CD14-positive monocyte (primary cell): Measurements from ENCODE around the gene HSPA5. TPM values are rescaled to one million over a fixed set of nuclear protein-coding genes. Genes with fewer than 3 reads are reported as not detected.

ENCODE experiments used
- DNase-seq, 3 donors: peaks; one replicate each; pipeline ENCODE4 v3.0.0-alpha.2; 2011 to 2022
- H2AFZ ChIP-seq: 2 replicates; pipeline ENCODE4 v1.6.0; 2012; ENCODE audit warnings: mild to moderate bottlenecking, low read depth, low read length, inconsistent platforms; ENCODE audit not compliant: insufficient read depth, poor library complexity, severe bottlenecking
- H3K27ac ChIP-seq, 2 donors: 1 replicate in 1 of 2; 2 replicates in 1 of 2; pipeline ENCODE4 v1.5.1; 2012 to 2013; ENCODE audit warnings: low read length in 2 of 2, control low read depth in 1 of 2, inconsistent platforms in 1 of 2, low read depth in 1 of 2, mild to moderate bottlenecking in 1 of 2
- H3K27me3 ChIP-seq, 2 donors: one replicate each; pipeline versions ENCODE4 v1.6.0 to v1.6.1; 2011 to 2013; ENCODE audit warnings: low read length in 2 of 2; ENCODE audit not compliant: control insufficient read depth in 2 of 2, insufficient read depth in 2 of 2
- H3K36me3 ChIP-seq, 2 donors: replicated peaks in 1 of 2; 1 replicate in 1 of 2; 2 replicates in 1 of 2; pipeline versions ENCODE4 v1.5.1 to v1.6.1; 2012 to 2013; ENCODE audit warnings: low read length in 2 of 2, control low read depth in 1 of 2, inconsistent platforms in 1 of 2, mild to moderate bottlenecking in 1 of 2; ENCODE audit not compliant: insufficient read depth in 2 of 2, control insufficient read depth in 1 of 2
- H3K4me1 ChIP-seq, 2 donors: 1 replicate in 1 of 2; 2 replicates in 1 of 2; pipeline versions ENCODE4 v1.5.1 to v1.6.1; 2012 to 2013; ENCODE audit warnings: low read length in 2 of 2, control low read depth in 1 of 2, inconsistent platforms in 1 of 2, mild to moderate bottlenecking in 1 of 2, moderate library complexity in 1 of 2; ENCODE audit not compliant: insufficient read depth in 2 of 2, control insufficient read depth in 1 of 2
- H3K4me2 ChIP-seq: replicated peaks from 2 replicates; pipeline ENCODE3; 2012; ENCODE audit warnings: low read length, moderate library complexity, mild to moderate bottlenecking; ENCODE audit not compliant: poor library complexity, severe bottlenecking; ENCODE audit errors: extremely low read depth
- H3K4me3 ChIP-seq, 3 experiments: fragments of 200-600 bp in 1 of 3; sonication (generic) in 1 of 3; replicated peaks in 1 of 3; 1 replicate in 2 of 3; 2 replicates in 1 of 3; pipeline ENCODE4 v1.5.1; 2011 to 2013; ENCODE audit warnings: low read length in 3 of 3, mild to moderate bottlenecking in 3 of 3, control low read depth in 2 of 3, low read depth in 2 of 3, inconsistent platforms in 1 of 3, moderate library complexity in 1 of 3
- H3K79me2 ChIP-seq: 2 replicates; pipeline ENCODE4 v1.6.0; 2012; ENCODE audit warnings: mild to moderate bottlenecking, control low read depth, inconsistent platforms, low read length, moderate library complexity; ENCODE audit not compliant: insufficient read depth
- H3K9ac ChIP-seq: 2 replicates; pipeline ENCODE4 v1.6.0; 2017; ENCODE audit warnings: low read length, mild to moderate bottlenecking; ENCODE audit not compliant: insufficient read depth, poor library complexity, severe bottlenecking
- H3K9me3 ChIP-seq, 2 donors: replicated peaks in 1 of 2; 1 replicate in 1 of 2; 2 replicates in 1 of 2; pipeline versions ENCODE4 v1.5.1 to v1.6.1; 2012 to 2013; ENCODE audit warnings: low read length in 2 of 2, control low read depth in 1 of 2; ENCODE audit not compliant: control insufficient read depth in 1 of 2, insufficient read depth in 1 of 2
- H4K20me1 ChIP-seq: 2 replicates; pipeline ENCODE4 v1.6.0; 2012; ENCODE audit warnings: mild to moderate bottlenecking, low read length, control low read depth, moderate library complexity; ENCODE audit not compliant: insufficient read depth
- H3K27ac Mint-ChIP-seq, 7 donors: one replicate each; pipeline ENCODE4 v1.8.0; 2020; ENCODE audit warnings: mild to moderate bottlenecking in 7 of 7, mixed read lengths in 7 of 7, moderate library complexity in 6 of 7, inconsistent platforms in 2 of 7
- H3K27me3 Mint-ChIP-seq, 3 donors: one replicate each; pipeline ENCODE4 v1.8.0; 2021 to 2022; ENCODE audit warnings: low read depth in 3 of 3, mild to moderate bottlenecking in 3 of 3, mixed read lengths in 3 of 3, moderate library complexity in 3 of 3, inconsistent platforms in 1 of 3
- H3K36me3 Mint-ChIP-seq, 2 donors: one replicate each; pipeline ENCODE4 v1.8.0; 2020; ENCODE audit warnings: mixed read lengths in 2 of 2, inconsistent platforms in 1 of 2, mild to moderate bottlenecking in 1 of 2
- H3K4me1 Mint-ChIP-seq: one replicate; pipeline ENCODE4 v1.8.0; 2020; ENCODE audit warnings: mild to moderate bottlenecking, mixed read lengths
- H3K4me3 Mint-ChIP-seq, 2 donors: one replicate each; pipeline ENCODE4 v1.8.0; 2020; ENCODE audit warnings: mild to moderate bottlenecking in 2 of 2, mixed read lengths in 2 of 2, moderate library complexity in 1 of 2
- H3K9me3 Mint-ChIP-seq, 7 donors: one replicate each; pipeline ENCODE4 v1.8.0; 2020 to 2022; ENCODE audit warnings: mixed read lengths in 7 of 7, mild to moderate bottlenecking in 6 of 7, moderate library complexity in 6 of 7, inconsistent platforms in 2 of 7
- CTCF ChIP-seq: fragments of 200-600 bp; IDR thresholded peaks from one replicate; pipeline ENCODE4 v1.8.0; 2022; ENCODE audit warnings: antibody characterized with exemption, mild to moderate bottlenecking
- WGBS: methylation state at CpG from one replicate; pipeline ENCODE4 v1.1.5; 2013; ENCODE audit warnings: missing lambda C conversion rate; ENCODE audit not compliant: insufficient coverage; 5-methylcytosine and 5-hydroxymethylcytosine counted together
- intact Hi-C, 2 donors: fragments of 100-400 bp; cut with micrococcal nuclease; formaldehyde crosslinking; loops; one replicate each; pipeline versions ENCODE4 v1.15.0 to v1.15.1; 2023
- polyA plus RNA-seq, 3 donors: library from polyadenylated mRNA; depleted of rRNA in 1 of 3; unstranded in 2 of 3; stranded (reverse) in 1 of 3; fragments of 300-500 nt in 2 of 3; fragments of >200 nt in 1 of 3; fragmentation: Illumina TruSeq in 2 of 3; gene quantifications; 1 replicate in 2 of 3; 2 replicates in 1 of 3; pipeline ENCODE4 v1.2.3, GENCODE V29; 2012 to 2021

Gene HSPA5
- polyA plus RNA-seq, 3 donors = 105 to 238 (median 156) TPM

GRCh38 chr9:125204477-125204876 lies 36.7 kb downstream of the HSPA5 start:
- TF ChIP-seq CTCF = no peak

DNA sequence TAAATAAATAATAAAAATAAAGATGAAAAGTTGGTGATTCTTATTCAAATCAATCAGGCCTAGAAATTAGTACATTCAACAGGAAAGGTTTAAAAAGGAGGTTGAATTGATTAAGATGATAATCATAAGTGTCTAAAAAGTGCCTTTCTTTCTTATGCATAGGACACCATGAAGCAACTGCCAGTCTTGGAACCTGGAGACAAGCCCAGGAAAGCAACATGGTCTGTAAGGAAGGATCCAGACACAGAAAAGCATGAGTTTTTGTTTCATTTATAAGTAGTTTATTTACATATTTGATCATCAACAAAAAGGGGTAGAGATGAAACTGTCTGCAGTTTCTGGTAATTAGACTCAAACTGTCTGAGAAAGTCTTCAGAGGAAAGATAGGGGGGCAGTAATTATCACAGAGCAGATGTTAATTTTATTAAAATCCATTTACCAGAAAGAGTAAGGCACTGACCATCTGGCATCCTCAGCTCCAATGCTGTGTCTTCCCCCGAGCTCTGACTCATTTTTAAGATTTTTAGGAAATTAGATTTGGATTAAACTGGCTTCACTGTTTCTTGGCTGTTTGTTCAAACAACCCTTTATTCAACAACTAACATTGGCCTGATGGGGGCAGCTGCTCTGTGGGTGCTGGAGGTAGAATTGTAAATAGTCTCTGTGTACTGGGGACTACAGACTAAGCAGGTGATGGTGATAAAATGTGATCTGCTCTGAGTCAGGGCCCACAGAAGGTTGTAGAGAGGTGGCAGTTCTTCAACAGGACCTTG lies 38.1 kb downstream of the HSPA5 start:
- Mint-ChIP-seq H3K4me3 (no peak overlapping the region), H3K27me3 (peaks cover 0 to 2% (median 1%) of the 10 kb centered on the region in 3 donors)

More at GRCh38 chr9:125204477-125204876, 36.7 kb downstream of the HSPA5 start:
- no peak for DNase-seq
- peaks cover 9% of the 10 kb centered on the region for H3K4me1 Mint-ChIP-seq
- intact Hi-C loops = loop anchor here in 1 of 2 donors (5.0 kb wide), 1 partner anchor 33 kb away; no protein-coding TSS in a partner anchor
- H3K4me3 Mint-ChIP-seq = no peak overlapping the region
- Histone ChIP-seq H3K4me3 (no peak overlapping the region), H3K27me3 (no peaks in the 10 kb centered on the region), H3K4me2 (no peak overlapping the region), H4K20me1 (no peaks in the 10 kb centered on the region), H2AFZ (no peak overlapping the region), H3K79me2 (no peaks in the 10 kb centered on the region), H3K27ac (no peak overlapping the region), H3K36me3 (peaks cover 17 to 30% of the 10 kb centered on the region in 2 donors), H3K9me3 (no peaks in the 10 kb centered on the region), H3K4me1 (peaks cover 9 to 13% of the 10 kb centered on the region in 2 donors), H3K9ac (no peak overlapping the region)
- peaks cover 0 to 2% (median 0%) of the 10 kb centered on the region in 3 donors for H3K27me3 Mint-ChIP-seq
- WGBS = 100% methylated on average over 2 of the region's 3 CpGs
- peaks cover 46 to 55% of the 10 kb centered on the region in 2 donors for H3K36me3 Mint-ChIP-seq
- no peak overlapping the region for H3K27ac Mint-ChIP-seq
- peaks cover 0 to 3% (median 0%) of the 10 kb centered on the region in 7 donors for H3K9me3 Mint-ChIP-seq

More for the DNA sequence above, 38.1 kb downstream of the HSPA5 start:
- Histone ChIP-seq H4K20me1 (no peaks in the 10 kb centered on the region), H3K4me1 (peaks cover 11 to 17% of the 10 kb centered on the region in 2 donors), H2AFZ (no peak overlapping the region), H3K4me3 (no peak overlapping the region), H3K4me2 (no peak overlapping the region), H3K27ac (no peak overlapping the region), H3K27me3 (no peaks in the 10 kb centered on the region), H3K9me3 (no peaks in the 10 kb centered on the region), H3K9ac (no peak overlapping the region), H3K79me2 (no peaks in the 10 kb centered on the region), H3K36me3 (peaks cover 17 to 25% of the 10 kb centered on the region in 2 donors)
- Mint-ChIP-seq H3K4me1 (peaks cover 11% of the 10 kb centered on the region), H3K9me3 (peaks cover 0 to 3% (median 0%) of the 10 kb centered on the region in 7 donors), H3K36me3 (peaks cover 40 to 42% of the 10 kb centered on the region in 2 donors), H3K27ac (peak overlapping the region in 2 of 7 donors; percentile 13 to 50)
- no peak for TF ChIP-seq CTCF
- WGBS = no CpG with 5 or more reads among the region's 1 CpG
- DNase-seq = no peak
- intact Hi-C loops = loop anchor here in 1 of 2 donors (5.0 kb wide), 1 partner anchor 34 kb away; no protein-coding TSS in a partner anchor
